ENCODE data around the gene CDC42. TPM values are rescaled to one million over a fixed set of nuclear protein-coding genes. Genes with fewer than 3 reads are reported as not detected.

Gene CDC42
- total and polyA plus RNA-seq, 2 of the 13 experiments (the other 11 are each of a cell fraction or from before 2014, with no cell fraction given): 138 to 237 TPM

- TF ChIP-seq ZNF18 (CRISPR knock-in tag; IDR thresholded peaks at IDR 0.05; ENCODE audit: insufficient replicate concordance) (no peak), HNRNPH1 (optimal IDR thresholded peaks at IDR 0.05; ENCODE audit: low read depth, low read length) (no peak), MXI1 (IDR thresholded peaks at IDR 0.05; ENCODE audit: borderline replicate concordance, low read depth, low read length) (peak; percentile 73; the same call in 1 of the 3 replicates), ZNF136 (CRISPR knock-in tag; IDR thresholded peaks at IDR 0.05; ENCODE audit: low read depth) (no peak), CREB1 (IDR thresholded peaks at IDR 0.05) (peak; percentile 94), CREB1 (CRISPR knock-in tag; IDR thresholded peaks at IDR 0.05) (peak; percentile 98), ZBTB21 (CRISPR knock-in tag; IDR thresholded peaks at IDR 0.05) (no peak; the same call in 1 of the 2 replicates), DPF2 (CRISPR knock-in tag; IDR thresholded peaks at IDR 0.05; ENCODE audit: borderline replicate concordance, low read depth) (no peak), TOPORS (CRISPR knock-in tag; IDR thresholded peaks at IDR 0.05) (peak; percentile 83), GLMP (CRISPR knock-in tag; IDR thresholded peaks at IDR 0.05; ENCODE audit: borderline replicate concordance) (no peak), ZNF556 (CRISPR knock-in tag; IDR thresholded peaks at IDR 0.05; ENCODE audit: borderline replicate concordance) (no peak), ZNF543 (CRISPR knock-in tag; IDR thresholded peaks at IDR 0.05) (peak; percentile 84), ETS1 (CRISPR knock-in tag; IDR thresholded peaks at IDR 0.05) (no peak), TEF (CRISPR knock-in tag; IDR thresholded peaks at IDR 0.05) (no peak), DNMT3B (CRISPR knock-in tag; conservative IDR thresholded peaks at IDR 0.05) (no peak), HBP1 (CRISPR knock-in tag; IDR thresholded peaks at IDR 0.05; ENCODE audit: low read depth) (peak; percentile 57; the same call in 1 of the 2 replicates), KLF11 (CRISPR knock-in tag; IDR thresholded peaks at IDR 0.05) (peak; percentile 81; the same call in 1 of the 2 replicates), SALL1 (CRISPR knock-in tag; IDR thresholded peaks at IDR 0.05) (peak; percentile 83), ELF1 (CRISPR knock-in tag; IDR thresholded peaks at IDR 0.05) (peak; percentile 98), NFKBIZ (CRISPR knock-in tag; IDR thresholded peaks at IDR 0.05) (peak; percentile 58; the same call in 1 of the 2 replicates), MAFG (CRISPR knock-in tag; IDR thresholded peaks at IDR 0.05) (no peak), ZNF460 (CRISPR knock-in tag; IDR thresholded peaks at IDR 0.05; ENCODE audit: borderline replicate concordance) (no peak; the same call in 1 of the 2 replicates), ZNF367 (CRISPR knock-in tag; IDR thresholded peaks at IDR 0.05; ENCODE audit: borderline replicate concordance) (no peak), AGO2 (optimal IDR thresholded peaks at IDR 0.05; ENCODE audit: low read depth, low read length) (peak; percentile 76), NR3C1 (CRISPR knock-in tag; IDR thresholded peaks at IDR 0.05) (no peak)
Measured at GRCh38 chr1:22052115-22053016, at the start of gene CDC42 (continued).

Data from HepG2 (cell line).